Progenitor cell of endocrine pancreas (in vitro differentiated cells): ENCODE results near the gene HERC3. TPM values are rescaled to one million over a fixed set of nuclear protein-coding genes. Genes with fewer than 3 reads are reported as not detected.
"Not testable (repeated sequence)": the region's sequence is repeated elsewhere in the genome, so short reads cannot be mapped to it uniquely, and the experiment has no call there.

ENCODE experiments used
- DNase-seq: peaks from one replicate; pipeline ENCODE4 v3.0.0; 2021; ENCODE audit warnings: low spot score; ENCODE audit not compliant: unreplicated experiment
- H3K27ac Mint-ChIP-seq: 2 replicates; pipeline ENCODE4 v1.8.0; 2021; ENCODE audit warnings: mild to moderate bottlenecking, moderate library complexity, mixed read lengths
- H3K27me3 Mint-ChIP-seq: 2 replicates; pipeline ENCODE4 v1.8.0; 2021; ENCODE audit warnings: mixed read lengths
- H3K36me3 Mint-ChIP-seq: 2 replicates; pipeline ENCODE4 v1.8.0; 2022; ENCODE audit warnings: mixed read lengths; ENCODE audit not compliant: insufficient read depth
- H3K4me1 Mint-ChIP-seq: 2 replicates; pipeline ENCODE4 v1.8.0; 2021; ENCODE audit warnings: low read depth, mixed read lengths
- H3K4me3 Mint-ChIP-seq: 2 replicates; pipeline ENCODE4 v1.8.0; 2021; ENCODE audit warnings: low read depth, mild to moderate bottlenecking, moderate library complexity, mixed read lengths
- H3K9me3 Mint-ChIP-seq: 2 replicates; pipeline ENCODE4 v1.8.0; 2021; ENCODE audit warnings: low read depth, mixed read lengths
- CTCF ChIP-seq: fragments of 200-600 bp; sonication (generic); IDR thresholded peaks from one replicate; pipeline ENCODE4 v1.5.0; 2021; ENCODE audit warnings: antibody characterized with exemption, mild to moderate bottlenecking; ENCODE audit not compliant: unreplicated experiment
- total RNA-seq: library from RNA; stranded (reverse); gene quantifications from 2 replicates; pipeline ENCODE4 v1.2.1, GENCODE V29; 2021

HERC3 gene
- total RNA-seq, 1 donor from 2014 or later, result 7.1 TPM

- TF ChIP-seq CTCF, result no peak
- H3K36me3 Mint-ChIP-seq, result peaks cover 21% of the 10 kb centered on the region
- peaks cover 4% of the 10 kb centered on the region for H3K4me1 Mint-ChIP-seq
- H3K4me3 Mint-ChIP-seq, result no peak overlapping the region
- no peak for DNase-seq
- H3K9me3 Mint-ChIP-seq, result peaks cover 11% of the 10 kb centered on the region
- no peaks in the 10 kb centered on the region for H3K27me3 Mint-ChIP-seq
- no peak overlapping the region for H3K27ac Mint-ChIP-seq
Observed at GRCh38 chr4:88606832-88607231, 14.6 kb downstream of the HERC3 start.

GRCh38 chr4:88609387-88609786 lies 17.1 kb downstream of the HERC3 start:
- H3K27me3 Mint-ChIP-seq, result no peaks in the 10 kb centered on the region

GRCh38 chr4:88609794-88610193 lies 17.5 kb downstream of the HERC3 start:
- H3K4me3 Mint-ChIP-seq, H3K27ac Mint-ChIP-seq, H3K4me1 Mint-ChIP-seq, H3K27me3 Mint-ChIP-seq, DNase-seq, H3K9me3 Mint-ChIP-seq: not testable (repeated sequence)
- peaks cover 19% of the 10 kb centered on the region for H3K36me3 Mint-ChIP-seq

More at GRCh38 chr4:88609387-88609786, 17.1 kb downstream of the HERC3 start:
- H3K36me3 Mint-ChIP-seq, result peaks cover 20% of the 10 kb centered on the region
- no peak for TF ChIP-seq CTCF
- H3K4me1 Mint-ChIP-seq, result peaks cover 9% of the 10 kb centered on the region
- H3K4me3 Mint-ChIP-seq, result no peak overlapping the region
- H3K9me3 Mint-ChIP-seq, result peaks cover 9% of the 10 kb centered on the region
- H3K27ac Mint-ChIP-seq, result no peak overlapping the region
- DNase-seq, result no peak

DNA sequence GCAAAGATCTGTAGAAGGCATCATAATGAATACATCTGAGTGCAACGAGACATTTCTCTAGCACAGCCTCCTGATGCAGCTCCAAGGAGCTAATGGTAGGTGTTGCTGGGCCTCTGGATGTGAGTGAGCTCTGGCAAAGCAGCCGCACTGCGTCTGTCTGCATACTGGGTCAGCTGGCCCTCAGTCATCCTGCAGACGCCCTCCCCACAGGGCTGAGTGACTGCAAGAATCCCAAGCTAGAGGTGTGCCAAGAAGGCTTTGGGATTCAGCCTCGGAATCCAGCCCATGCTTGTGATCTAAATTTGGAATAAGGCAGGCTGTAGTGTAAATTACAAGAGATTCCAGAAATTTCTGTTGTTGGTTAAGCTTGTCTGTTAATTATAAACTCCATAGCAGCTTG lies 18.5 kb downstream of the HERC3 start:
- DNase-seq, result no peak
- Mint-ChIP-seq H3K27me3 (no peaks in the 10 kb centered on the region), H3K9me3 (peaks cover 3% of the 10 kb centered on the region), H3K4me3 (no peak overlapping the region), H3K27ac (no peak overlapping the region), H3K4me1 (peaks cover 9% of the 10 kb centered on the region), H3K36me3 (peaks cover 17% of the 10 kb centered on the region)
- TF ChIP-seq CTCF, result no peak

GRCh38 chr4:88613417-88613875 lies 21.2 kb downstream of the HERC3 start:
- Mint-ChIP-seq H3K27me3 (no peaks in the 10 kb centered on the region), H3K36me3 (peaks cover 6% of the 10 kb centered on the region), H3K4me3 (no peak overlapping the region), H3K4me1 (peaks cover 9% of the 10 kb centered on the region), H3K9me3 (no peaks in the 10 kb centered on the region), H3K27ac (no peak overlapping the region)
- no peak for TF ChIP-seq CTCF
- DNase-seq, result no peak

DNA sequence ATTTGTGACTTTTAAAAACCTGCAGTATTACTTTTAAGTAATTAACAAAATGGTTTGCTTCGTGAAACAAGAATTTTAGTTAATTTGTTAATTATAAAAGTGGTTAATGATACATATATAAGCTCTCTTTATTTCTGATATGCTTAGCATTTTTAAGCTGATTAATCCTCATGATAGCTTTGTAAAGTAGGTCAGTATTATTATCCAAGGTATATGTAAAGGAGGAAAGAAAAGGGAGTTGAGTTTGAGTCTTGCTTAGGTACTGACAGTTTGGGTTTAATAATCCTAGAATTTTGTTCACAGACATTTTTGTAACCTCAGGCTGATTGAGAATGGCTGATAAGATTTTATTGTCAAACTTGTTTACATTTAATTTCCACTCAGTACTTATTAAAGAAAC lies 21.8 kb downstream of the HERC3 start:
- no peak for TF ChIP-seq CTCF
- no peaks in the 10 kb centered on the region for H3K9me3 Mint-ChIP-seq
- no peak overlapping the region for H3K4me3 Mint-ChIP-seq
- H3K27me3 Mint-ChIP-seq, result no peaks in the 10 kb centered on the region
- no peak overlapping the region for H3K27ac Mint-ChIP-seq
- H3K36me3 Mint-ChIP-seq, result peaks cover 2% of the 10 kb centered on the region
- DNase-seq, result no peak
- peaks cover 9% of the 10 kb centered on the region for H3K4me1 Mint-ChIP-seq
